IMR-90 (cell line): ENCODE measurements around the gene TBC1D17.

Experiments used
- CHD1 ChIP-seq: IDR thresholded peaks from 2 replicates; pipeline ENCODE4 v1.6.1; 2012; ENCODE audit warnings: low read depth, low read length, improper control_type of control experiment
- NFE2L2 ChIP-seq: fragments of 150-350 bp; IDR thresholded peaks from 2 replicates; pipeline ENCODE4 v1.6.1; 2016; ENCODE audit warnings: low read depth, mild to moderate bottlenecking, low read length
- POLR2A ChIP-seq: IDR thresholded peaks from 2 replicates; pipeline ENCODE4 v1.6.1; 2012; ENCODE audit warnings: mild to moderate bottlenecking, low read depth, low read length
- RAD21 ChIP-seq: IDR thresholded peaks from 2 replicates; pipeline ENCODE4 v1.6.1; 2012; ENCODE audit warnings: low read length, improper control_type of control experiment
- RFX5 ChIP-seq: IDR thresholded peaks from 2 replicates; pipeline ENCODE4 v1.8.0; 2012; ENCODE audit warnings: low read depth, mild to moderate bottlenecking, low read length, moderate library complexity
- TF ChIP-seq, protein P1 (sequence below): conservative IDR thresholded peaks from 2 replicates; pipeline ENCODE4 v1.5.1; 2012; ENCODE audit warnings: mild to moderate bottlenecking, low read depth, low read length, improper control_type of control experiment
- TF ChIP-seq, protein P2 (sequence below): fragments of 150-350 bp; IDR thresholded peaks from 2 replicates; pipeline ENCODE4 v1.6.1; 2017; ENCODE audit warnings: mild to moderate bottlenecking, antibody characterized with exemption, low read length, low read depth

DNA sequence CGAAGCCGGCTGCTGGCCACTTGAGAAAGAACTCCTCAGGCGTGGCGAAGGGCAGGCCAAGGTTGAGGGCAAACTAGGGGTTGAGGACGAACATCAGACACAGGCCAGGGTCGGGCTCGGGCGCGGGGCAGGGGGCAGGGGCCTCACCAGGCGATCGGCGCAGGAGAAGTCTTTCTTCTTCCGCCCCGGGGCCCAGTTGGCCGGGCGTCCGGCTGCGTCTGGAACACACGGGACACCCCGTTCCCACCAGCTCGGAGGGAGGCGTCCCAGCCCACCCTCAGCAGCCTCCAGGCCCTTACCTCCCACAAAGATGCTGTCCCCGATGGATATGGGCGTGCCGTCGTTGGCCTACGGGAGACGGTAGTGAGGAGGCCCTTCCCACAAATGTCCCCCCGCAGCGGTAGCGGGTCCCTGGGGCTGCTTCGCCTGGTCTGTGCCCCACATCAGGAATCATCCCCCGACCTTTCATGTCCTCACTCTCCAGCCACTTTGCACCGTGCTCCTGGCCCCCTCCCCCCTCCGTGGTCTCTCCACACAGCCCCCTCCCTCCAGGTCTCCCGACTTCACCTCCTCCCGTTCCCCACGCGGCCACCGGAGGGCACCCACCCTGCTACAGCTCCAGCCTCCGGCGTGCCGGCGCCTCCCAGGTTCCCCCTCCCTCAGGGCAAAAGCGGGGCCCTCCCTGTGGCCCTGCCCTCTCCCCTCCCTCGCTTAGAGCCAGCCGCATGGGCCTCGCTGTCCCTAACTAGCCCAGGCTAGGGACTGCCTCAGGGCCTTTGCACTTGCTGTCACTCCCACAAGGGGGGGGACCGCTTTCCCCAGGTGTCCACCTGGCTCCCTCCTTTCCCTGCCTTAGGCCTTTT, 14.9 kb upstream of the TBC1D17 start:
- TF ChIP-seq, protein P1, sequence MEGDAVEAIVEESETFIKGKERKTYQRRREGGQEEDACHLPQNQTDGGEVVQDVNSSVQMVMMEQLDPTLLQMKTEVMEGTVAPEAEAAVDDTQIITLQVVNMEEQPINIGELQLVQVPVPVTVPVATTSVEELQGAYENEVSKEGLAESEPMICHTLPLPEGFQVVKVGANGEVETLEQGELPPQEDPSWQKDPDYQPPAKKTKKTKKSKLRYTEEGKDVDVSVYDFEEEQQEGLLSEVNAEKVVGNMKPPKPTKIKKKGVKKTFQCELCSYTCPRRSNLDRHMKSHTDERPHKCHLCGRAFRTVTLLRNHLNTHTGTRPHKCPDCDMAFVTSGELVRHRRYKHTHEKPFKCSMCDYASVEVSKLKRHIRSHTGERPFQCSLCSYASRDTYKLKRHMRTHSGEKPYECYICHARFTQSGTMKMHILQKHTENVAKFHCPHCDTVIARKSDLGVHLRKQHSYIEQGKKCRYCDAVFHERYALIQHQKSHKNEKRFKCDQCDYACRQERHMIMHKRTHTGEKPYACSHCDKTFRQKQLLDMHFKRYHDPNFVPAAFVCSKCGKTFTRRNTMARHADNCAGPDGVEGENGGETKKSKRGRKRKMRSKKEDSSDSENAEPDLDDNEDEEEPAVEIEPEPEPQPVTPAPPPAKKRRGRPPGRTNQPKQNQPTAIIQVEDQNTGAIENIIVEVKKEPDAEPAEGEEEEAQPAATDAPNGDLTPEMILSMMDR = peak; percentile 24; the same call in 1 of the 2 replicates
- no peak for TF ChIP-seq POLR2A
- TF ChIP-seq, protein P2, sequence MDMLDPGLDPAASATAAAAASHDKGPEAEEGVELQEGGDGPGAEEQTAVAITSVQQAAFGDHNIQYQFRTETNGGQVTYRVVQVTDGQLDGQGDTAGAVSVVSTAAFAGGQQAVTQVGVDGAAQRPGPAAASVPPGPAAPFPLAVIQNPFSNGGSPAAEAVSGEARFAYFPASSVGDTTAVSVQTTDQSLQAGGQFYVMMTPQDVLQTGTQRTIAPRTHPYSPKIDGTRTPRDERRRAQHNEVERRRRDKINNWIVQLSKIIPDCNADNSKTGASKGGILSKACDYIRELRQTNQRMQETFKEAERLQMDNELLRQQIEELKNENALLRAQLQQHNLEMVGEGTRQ = no peak
- no peak for TF ChIP-seq CHD1
- TF ChIP-seq RFX5 = no peak
- TF ChIP-seq NFE2L2 = no peak
- TF ChIP-seq RAD21 = no peak; the same call in 1 of the 2 replicates
